Bronchial epithelial cell (primary cell): Measurements from ENCODE around the gene ARHGEF10L. TPM values are rescaled to one million over a fixed set of nuclear protein-coding genes. Genes with fewer than 3 reads are reported as not detected.

ENCODE experiments used
- DNase-seq: peaks from one replicate; pipeline ENCODE4 v3.0.0-alpha.2; 2010; ENCODE audit warnings: low read depth
- FAIRE-seq: peaks from 2 replicates; lab custom pipeline; 2011; peaks lifted over from hg19 to GRCh38; lab: Jason Lieb, UNC
- H3K27me3 ChIP-seq: 2 replicates; pipeline ENCODE4 v1.5.1; 2011; ENCODE audit warnings: low read length; ENCODE audit not compliant: control insufficient read depth, insufficient read depth
- H3K36me3 ChIP-seq: 2 replicates; pipeline ENCODE4 v1.5.1; 2011; ENCODE audit warnings: low read length; ENCODE audit not compliant: control insufficient read depth, insufficient read depth
- H3K4me3 ChIP-seq: 2 replicates; pipeline ENCODE4 v1.5.1; 2011; ENCODE audit warnings: mild to moderate bottlenecking, low read depth, low read length, control low read depth
- total RNA-seq: library from RNA; depleted of rRNA; stranded (reverse); fragments of >200 nt; gene quantifications from 2 replicates; pipeline ENCODE4 v1.2.1, GENCODE V29; 2014
- TF ChIP-seq, protein P1 (sequence below): IDR thresholded peaks from 2 replicates; pipeline ENCODE4 v1.5.1; 2011; ENCODE audit warnings: mild to moderate bottlenecking, moderate library complexity, low read length, control low read depth, inconsistent platforms; ENCODE audit not compliant: insufficient read depth, severe bottlenecking

Gene ARHGEF10L
- total RNA-seq, 1 donor from 2014 or later, result 6.3 TPM

GRCh38 chr1:17591814-17592430 lies 52.4 kb downstream of the ARHGEF10L start:
- no peaks in the 10 kb centered on the region for H3K27me3 ChIP-seq
- DNase-seq, result no peak
- peaks cover 3% of the 10 kb centered on the region for H3K36me3 ChIP-seq
- no peak overlapping the region for H3K4me3 ChIP-seq
- TF ChIP-seq, protein P1, sequence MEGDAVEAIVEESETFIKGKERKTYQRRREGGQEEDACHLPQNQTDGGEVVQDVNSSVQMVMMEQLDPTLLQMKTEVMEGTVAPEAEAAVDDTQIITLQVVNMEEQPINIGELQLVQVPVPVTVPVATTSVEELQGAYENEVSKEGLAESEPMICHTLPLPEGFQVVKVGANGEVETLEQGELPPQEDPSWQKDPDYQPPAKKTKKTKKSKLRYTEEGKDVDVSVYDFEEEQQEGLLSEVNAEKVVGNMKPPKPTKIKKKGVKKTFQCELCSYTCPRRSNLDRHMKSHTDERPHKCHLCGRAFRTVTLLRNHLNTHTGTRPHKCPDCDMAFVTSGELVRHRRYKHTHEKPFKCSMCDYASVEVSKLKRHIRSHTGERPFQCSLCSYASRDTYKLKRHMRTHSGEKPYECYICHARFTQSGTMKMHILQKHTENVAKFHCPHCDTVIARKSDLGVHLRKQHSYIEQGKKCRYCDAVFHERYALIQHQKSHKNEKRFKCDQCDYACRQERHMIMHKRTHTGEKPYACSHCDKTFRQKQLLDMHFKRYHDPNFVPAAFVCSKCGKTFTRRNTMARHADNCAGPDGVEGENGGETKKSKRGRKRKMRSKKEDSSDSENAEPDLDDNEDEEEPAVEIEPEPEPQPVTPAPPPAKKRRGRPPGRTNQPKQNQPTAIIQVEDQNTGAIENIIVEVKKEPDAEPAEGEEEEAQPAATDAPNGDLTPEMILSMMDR, result no peak
- FAIRE-seq, result peak; percentile 7

- FAIRE-seq (no peak), DNase-seq (no peak)
- Histone ChIP-seq H3K27me3 (no peaks in the 10 kb centered on the region), H3K4me3 (no peak overlapping the region), H3K36me3 (peaks cover 3% of the 10 kb centered on the region)
- TF ChIP-seq, protein P1, result no peak
These were observed 54.5 kb downstream of the ARHGEF10L start for GRCh38 chr1:17594026-17594425.

DNA sequence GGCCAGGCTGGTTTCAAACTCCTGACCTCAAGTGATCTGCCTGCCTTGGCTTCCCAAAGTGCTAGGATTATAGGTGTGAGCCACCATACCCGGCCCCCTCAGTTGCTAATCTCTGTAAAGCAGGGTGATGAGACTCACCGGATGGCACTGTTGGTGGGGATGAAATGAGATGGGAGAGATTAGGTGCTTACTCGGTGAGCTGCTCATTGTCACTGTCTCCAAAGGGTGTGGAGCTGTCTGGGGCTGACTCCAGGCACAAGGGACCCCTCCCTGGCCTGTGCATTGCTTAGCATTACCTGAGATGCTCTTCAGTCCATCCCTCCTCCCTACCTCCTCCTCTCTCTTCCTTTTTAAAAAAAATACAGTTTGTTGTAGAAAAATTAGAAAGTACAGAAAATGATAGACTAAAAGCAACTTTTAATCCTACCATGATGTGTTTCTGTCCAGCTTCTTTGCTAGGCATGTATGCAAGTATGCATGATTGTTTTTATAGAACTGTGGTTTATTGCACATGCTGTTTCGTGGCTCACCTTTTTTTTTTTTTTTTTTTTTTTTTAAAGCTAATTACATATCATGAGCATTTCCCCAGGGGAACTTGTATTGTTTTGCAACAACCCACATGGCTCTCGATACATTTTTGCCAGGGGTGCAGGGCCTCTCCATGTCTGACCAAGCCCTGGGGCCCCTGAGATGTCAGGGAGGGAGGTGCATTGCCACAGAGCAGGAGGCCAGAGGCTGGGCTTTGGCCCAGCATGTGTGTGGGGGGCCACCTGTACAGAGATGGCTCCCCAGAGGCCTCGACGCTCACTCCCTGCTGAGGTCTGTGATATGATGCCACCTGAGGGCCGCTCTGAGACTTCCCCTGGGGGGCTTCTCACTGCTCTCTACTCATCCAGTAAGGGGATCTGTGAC lies 55.4 kb downstream of the ARHGEF10L start:
- Histone ChIP-seq H3K27me3 (no peaks in the 10 kb centered on the region), H3K4me3 (no peak overlapping the region), H3K36me3 (peaks cover 3% of the 10 kb centered on the region)
- FAIRE-seq (no peak), DNase-seq (no peak)
- TF ChIP-seq, protein P1, result no peak

- TF ChIP-seq, protein P1, result no peak
- Histone ChIP-seq H3K36me3 (peaks cover 3% of the 10 kb centered on the region), H3K4me3 (no peak overlapping the region), H3K27me3 (no peaks in the 10 kb centered on the region)
- no peak for FAIRE-seq
- no peak for DNase-seq
These were observed 56.1 kb downstream of the ARHGEF10L start for GRCh38 chr1:17595602-17595925.

- H3K4me3 ChIP-seq, result no peak overlapping the region
- no peak for FAIRE-seq
- DNase-seq, result no peak
These were observed 56.7 kb downstream of the ARHGEF10L start for GRCh38 chr1:17596186-17596585.

More at GRCh38 chr1:17596186-17596585, 56.7 kb downstream of the ARHGEF10L start:
- Histone ChIP-seq H3K36me3 (peaks cover 1% of the 10 kb centered on the region), H3K27me3 (no peaks in the 10 kb centered on the region)
- TF ChIP-seq, protein P1, result no peak
